HepG2 (cell line): ENCODE measurements around the gene CLCNKA. TPM values are rescaled to one million over a fixed set of nuclear protein-coding genes. Genes with fewer than 3 reads are reported as not detected.

Source experiments
- CCAR2 ChIP-seq: fragments of 200-400 bp; formaldehyde crosslinking; optimal IDR thresholded peaks from 2 replicates; pipeline ENCODE3; 2018; ENCODE audit warnings: low read depth, mild to moderate bottlenecking, low read length, moderate library complexity
- EZH2 ChIP-seq: conservative IDR thresholded peaks from 2 replicates; pipeline ENCODE4 v1.6.1; 2012; ENCODE audit warnings: mild to moderate bottlenecking, low read depth, low read length, moderate library complexity
- GTF3A ChIP-seq: sonication (generic); formaldehyde crosslinking; conservative IDR thresholded peaks from 2 replicates; pipeline ENCODE4 v1.4.0; 2020; ENCODE audit warnings: mild to moderate bottlenecking, missing genetic modification reagents
- MTA1 ChIP-seq: sonication (generic); formaldehyde crosslinking; IDR thresholded peaks from 2 replicates; pipeline ENCODE4 v1.4.0; 2020; ENCODE audit warnings: missing genetic modification reagents, mild to moderate bottlenecking, borderline replicate concordance
- SAP130 ChIP-seq: IDR thresholded peaks from 2 replicates; pipeline ENCODE4 v1.6.1; 2016; ENCODE audit warnings: low read depth
- ZKSCAN8 ChIP-seq: IDR thresholded peaks from 2 replicates; pipeline ENCODE4 v1.6.1; 2016; ENCODE audit warnings: borderline replicate concordance, missing genetic modification reagents, missing compliant biosample characterization
- ZNF652 ChIP-seq: IDR thresholded peaks from 2 replicates; pipeline ENCODE4 v1.6.1; 2016; ENCODE audit warnings: low read depth, borderline replicate concordance
- ZNF781 ChIP-seq: sonication (generic); formaldehyde crosslinking; IDR thresholded peaks from 2 replicates; pipeline ENCODE4 v1.5.1; 2020; ENCODE audit warnings: borderline replicate concordance, mild to moderate bottlenecking, missing genetic modification reagents; ENCODE audit errors: not compliant biosample characterization
- polyA plus RNA-seq, 8 experiments: library from polyadenylated mRNA; depleted of rRNA in 3 of 8; stranded (reverse) in 7 of 8; unstranded in 1 of 8; fragments of >200 nt; fragmentation: Illumina TruSeq in 4 of 8; extraction: Trizol in 4 of 8; gene quantifications; 2 replicates each; pipeline versions ENCODE4 v1.2.1 to v1.2.3, GENCODE V29; 2011 to 2016; ENCODE audit warnings: low read depth in 4 of 8, missing spikeins in 1 of 8, mixed read lengths in 1 of 8; ENCODE audit not compliant: insufficient read depth in 1 of 8
- total RNA-seq, 5 experiments: library from RNA; depleted of rRNA; stranded (reverse); fragments of >200 nt; fragmentation: Illumina TruSeq; extraction: Trizol; gene quantifications; 2 replicates each; pipeline ENCODE4 v1.2.3, GENCODE V29; 2016; ENCODE audit warnings: low read depth in 1 of 5
- TF ChIP-seq, protein P1 (sequence below): sonication (generic); formaldehyde crosslinking; IDR thresholded peaks from 2 replicates; pipeline ENCODE4 v1.8.1; 2022; ENCODE audit warnings: mild to moderate bottlenecking, missing genetic modification reagents
- TF ChIP-seq, protein P2 (sequence below): sonication (generic); formaldehyde crosslinking; IDR thresholded peaks from 2 replicates; pipeline ENCODE4 v1.9.0; 2022; ENCODE audit warnings: missing genetic modification reagents, mild to moderate bottlenecking, borderline replicate concordance
- TF ChIP-seq, protein P3 (sequence below): sonication (generic); formaldehyde crosslinking; IDR thresholded peaks from 2 replicates; pipeline ENCODE4 v1.5.0; 2020; ENCODE audit warnings: mild to moderate bottlenecking, missing genetic modification reagents, moderate library complexity
- TF ChIP-seq, protein P4 (sequence below): IDR thresholded peaks from 2 replicates; pipeline ENCODE4 v1.6.1; 2016; ENCODE audit warnings: missing biosample characterization, missing genetic modification reagents, low read depth
- TF ChIP-seq, protein P5 (sequence below): sonication (generic); formaldehyde crosslinking; IDR thresholded peaks from 2 replicates; pipeline ENCODE4 v1.5.1; 2020; ENCODE audit warnings: mild to moderate bottlenecking, missing genetic modification reagents, moderate library complexity

Gene CLCNKA
- total and polyA plus RNA-seq, 2 of the 13 experiments (the other 11 are each of a cell fraction or from before 2014, with no cell fraction given) = 0.03 TPM; not detected in 1

DNA sequence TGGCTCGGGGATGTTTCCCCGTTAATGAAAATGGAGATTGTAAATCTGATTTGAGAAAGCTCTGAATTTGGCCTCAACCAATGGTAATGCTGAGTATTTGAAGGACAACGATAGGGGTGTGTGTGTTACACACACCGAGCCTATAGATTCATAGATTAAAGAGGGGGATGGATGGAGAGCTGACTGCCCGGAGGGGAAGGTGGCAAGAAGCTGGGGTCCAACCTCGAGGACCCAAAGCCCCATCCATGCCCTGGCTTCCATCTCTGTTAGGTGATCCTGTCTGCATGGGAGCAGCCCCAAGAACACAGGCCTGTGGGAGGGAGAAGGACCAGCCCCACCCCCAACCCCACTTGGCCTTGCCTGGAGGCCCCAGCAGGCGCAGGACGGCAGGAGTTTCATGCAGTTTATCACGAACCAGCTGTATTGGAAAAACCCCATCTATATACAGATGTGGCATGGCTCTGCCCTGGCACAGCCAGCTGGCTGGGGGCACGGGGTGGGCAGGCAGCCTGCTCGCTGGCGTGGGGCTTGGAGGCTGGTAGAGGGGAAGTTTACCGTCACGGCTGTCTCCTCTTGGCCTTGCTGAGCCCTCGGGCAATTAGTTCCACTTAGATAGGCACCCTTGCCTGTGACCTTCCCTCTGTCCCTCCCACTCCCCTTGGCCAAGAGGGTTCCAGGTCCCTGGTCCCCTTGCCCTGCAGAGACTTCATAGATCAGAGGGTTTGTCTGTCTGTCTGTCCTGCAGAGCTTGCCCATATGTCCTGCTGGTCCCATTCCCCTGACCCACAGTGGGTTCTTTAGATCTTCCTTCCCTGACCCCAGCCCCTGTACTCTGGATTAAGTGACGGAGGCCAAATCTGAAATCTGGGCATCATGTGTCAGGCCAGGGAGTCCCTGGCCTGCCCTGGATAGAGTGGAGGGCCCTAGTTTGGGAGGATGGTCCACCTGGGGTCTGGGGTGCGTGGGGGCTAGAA is 7.0 kb upstream of the CLCNKA start (continued):
- TF ChIP-seq, protein P1, sequence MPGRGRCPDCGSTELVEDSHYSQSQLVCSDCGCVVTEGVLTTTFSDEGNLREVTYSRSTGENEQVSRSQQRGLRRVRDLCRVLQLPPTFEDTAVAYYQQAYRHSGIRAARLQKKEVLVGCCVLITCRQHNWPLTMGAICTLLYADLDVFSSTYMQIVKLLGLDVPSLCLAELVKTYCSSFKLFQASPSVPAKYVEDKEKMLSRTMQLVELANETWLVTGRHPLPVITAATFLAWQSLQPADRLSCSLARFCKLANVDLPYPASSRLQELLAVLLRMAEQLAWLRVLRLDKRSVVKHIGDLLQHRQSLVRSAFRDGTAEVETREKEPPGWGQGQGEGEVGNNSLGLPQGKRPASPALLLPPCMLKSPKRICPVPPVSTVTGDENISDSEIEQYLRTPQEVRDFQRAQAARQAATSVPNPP (CRISPR knock-in tag) = no peak
- no peak for TF ChIP-seq EZH2
- TF ChIP-seq SAP130 (CRISPR knock-in tag) = peak; percentile 67
- TF ChIP-seq, protein P2, sequence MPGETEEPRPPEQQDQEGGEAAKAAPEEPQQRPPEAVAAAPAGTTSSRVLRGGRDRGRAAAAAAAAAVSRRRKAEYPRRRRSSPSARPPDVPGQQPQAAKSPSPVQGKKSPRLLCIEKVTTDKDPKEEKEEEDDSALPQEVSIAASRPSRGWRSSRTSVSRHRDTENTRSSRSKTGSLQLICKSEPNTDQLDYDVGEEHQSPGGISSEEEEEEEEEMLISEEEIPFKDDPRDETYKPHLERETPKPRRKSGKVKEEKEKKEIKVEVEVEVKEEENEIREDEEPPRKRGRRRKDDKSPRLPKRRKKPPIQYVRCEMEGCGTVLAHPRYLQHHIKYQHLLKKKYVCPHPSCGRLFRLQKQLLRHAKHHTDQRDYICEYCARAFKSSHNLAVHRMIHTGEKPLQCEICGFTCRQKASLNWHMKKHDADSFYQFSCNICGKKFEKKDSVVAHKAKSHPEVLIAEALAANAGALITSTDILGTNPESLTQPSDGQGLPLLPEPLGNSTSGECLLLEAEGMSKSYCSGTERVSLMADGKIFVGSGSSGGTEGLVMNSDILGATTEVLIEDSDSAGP (CRISPR knock-in tag) = 0 out of 2 replicates have a peak, but pooled peaks have one; percentile 32
- no peak for TF ChIP-seq GTF3A (CRISPR knock-in tag)
- no peak for TF ChIP-seq ZNF652 (CRISPR knock-in tag)
- TF ChIP-seq MTA1 (CRISPR knock-in tag) = no peak
- TF ChIP-seq ZNF781 (CRISPR knock-in tag) = no peak
- TF ChIP-seq, protein P3, sequence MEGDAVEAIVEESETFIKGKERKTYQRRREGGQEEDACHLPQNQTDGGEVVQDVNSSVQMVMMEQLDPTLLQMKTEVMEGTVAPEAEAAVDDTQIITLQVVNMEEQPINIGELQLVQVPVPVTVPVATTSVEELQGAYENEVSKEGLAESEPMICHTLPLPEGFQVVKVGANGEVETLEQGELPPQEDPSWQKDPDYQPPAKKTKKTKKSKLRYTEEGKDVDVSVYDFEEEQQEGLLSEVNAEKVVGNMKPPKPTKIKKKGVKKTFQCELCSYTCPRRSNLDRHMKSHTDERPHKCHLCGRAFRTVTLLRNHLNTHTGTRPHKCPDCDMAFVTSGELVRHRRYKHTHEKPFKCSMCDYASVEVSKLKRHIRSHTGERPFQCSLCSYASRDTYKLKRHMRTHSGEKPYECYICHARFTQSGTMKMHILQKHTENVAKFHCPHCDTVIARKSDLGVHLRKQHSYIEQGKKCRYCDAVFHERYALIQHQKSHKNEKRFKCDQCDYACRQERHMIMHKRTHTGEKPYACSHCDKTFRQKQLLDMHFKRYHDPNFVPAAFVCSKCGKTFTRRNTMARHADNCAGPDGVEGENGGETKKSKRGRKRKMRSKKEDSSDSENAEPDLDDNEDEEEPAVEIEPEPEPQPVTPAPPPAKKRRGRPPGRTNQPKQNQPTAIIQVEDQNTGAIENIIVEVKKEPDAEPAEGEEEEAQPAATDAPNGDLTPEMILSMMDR (CRISPR knock-in tag) = no peak
- TF ChIP-seq, protein P4, sequence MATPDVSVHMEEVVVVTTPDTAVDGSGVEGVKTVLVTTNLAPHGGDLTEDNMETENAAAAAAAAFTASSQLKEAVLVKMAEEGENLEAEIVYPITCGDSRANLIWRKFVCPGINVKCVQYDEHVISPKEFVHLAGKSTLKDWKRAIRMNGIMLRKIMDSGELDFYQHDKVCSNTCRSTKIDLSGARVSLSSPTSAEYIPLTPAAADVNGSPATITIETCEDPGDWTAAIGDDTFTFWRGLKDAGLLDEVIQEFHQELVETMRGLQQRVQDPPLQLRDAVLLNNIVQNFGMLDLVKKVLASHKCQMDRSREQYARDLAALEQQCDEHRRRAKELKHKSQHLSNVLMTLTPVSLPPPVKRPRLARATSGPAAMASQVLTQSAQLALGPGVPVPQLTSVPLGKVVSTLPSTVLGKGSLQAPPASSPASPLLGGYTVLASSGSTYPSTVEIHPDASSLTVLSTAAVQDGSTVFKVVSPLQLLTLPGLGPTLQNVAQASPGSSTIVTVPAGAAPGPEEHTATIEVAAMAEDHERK = no peak
- no peak for TF ChIP-seq CCAR2
- TF ChIP-seq ZKSCAN8 (CRISPR knock-in tag) = no peak
- TF ChIP-seq, protein P5, sequence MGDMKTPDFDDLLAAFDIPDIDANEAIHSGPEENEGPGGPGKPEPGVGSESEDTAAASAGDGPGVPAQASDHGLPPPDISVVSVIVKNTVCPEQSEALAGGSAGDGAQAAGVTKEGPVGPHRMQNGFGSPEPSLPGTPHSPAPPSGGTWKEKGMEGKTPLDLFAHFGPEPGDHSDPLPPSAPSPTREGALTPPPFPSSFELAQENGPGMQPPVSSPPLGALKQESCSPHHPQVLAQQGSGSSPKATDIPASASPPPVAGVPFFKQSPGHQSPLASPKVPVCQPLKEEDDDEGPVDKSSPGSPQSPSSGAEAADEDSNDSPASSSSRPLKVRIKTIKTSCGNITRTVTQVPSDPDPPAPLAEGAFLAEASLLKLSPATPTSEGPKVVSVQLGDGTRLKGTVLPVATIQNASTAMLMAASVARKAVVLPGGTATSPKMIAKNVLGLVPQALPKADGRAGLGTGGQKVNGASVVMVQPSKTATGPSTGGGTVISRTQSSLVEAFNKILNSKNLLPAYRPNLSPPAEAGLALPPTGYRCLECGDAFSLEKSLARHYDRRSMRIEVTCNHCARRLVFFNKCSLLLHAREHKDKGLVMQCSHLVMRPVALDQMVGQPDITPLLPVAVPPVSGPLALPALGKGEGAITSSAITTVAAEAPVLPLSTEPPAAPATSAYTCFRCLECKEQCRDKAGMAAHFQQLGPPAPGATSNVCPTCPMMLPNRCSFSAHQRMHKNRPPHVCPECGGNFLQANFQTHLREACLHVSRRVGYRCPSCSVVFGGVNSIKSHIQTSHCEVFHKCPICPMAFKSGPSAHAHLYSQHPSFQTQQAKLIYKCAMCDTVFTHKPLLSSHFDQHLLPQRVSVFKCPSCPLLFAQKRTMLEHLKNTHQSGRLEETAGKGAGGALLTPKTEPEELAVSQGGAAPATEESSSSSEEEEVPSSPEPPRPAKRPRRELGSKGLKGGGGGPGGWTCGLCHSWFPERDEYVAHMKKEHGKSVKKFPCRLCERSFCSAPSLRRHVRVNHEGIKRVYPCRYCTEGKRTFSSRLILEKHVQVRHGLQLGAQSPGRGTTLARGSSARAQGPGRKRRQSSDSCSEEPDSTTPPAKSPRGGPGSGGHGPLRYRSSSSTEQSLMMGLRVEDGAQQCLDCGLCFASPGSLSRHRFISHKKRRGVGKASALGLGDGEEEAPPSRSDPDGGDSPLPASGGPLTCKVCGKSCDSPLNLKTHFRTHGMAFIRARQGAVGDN = peak; percentile 81
